Measurements from ENCODE around the gene ELMOD1.

GRCh38 chr11:107612445-107612844, 21.5 kb downstream of the ELMOD1 start:
- TF ChIP-seq, protein P1, sequence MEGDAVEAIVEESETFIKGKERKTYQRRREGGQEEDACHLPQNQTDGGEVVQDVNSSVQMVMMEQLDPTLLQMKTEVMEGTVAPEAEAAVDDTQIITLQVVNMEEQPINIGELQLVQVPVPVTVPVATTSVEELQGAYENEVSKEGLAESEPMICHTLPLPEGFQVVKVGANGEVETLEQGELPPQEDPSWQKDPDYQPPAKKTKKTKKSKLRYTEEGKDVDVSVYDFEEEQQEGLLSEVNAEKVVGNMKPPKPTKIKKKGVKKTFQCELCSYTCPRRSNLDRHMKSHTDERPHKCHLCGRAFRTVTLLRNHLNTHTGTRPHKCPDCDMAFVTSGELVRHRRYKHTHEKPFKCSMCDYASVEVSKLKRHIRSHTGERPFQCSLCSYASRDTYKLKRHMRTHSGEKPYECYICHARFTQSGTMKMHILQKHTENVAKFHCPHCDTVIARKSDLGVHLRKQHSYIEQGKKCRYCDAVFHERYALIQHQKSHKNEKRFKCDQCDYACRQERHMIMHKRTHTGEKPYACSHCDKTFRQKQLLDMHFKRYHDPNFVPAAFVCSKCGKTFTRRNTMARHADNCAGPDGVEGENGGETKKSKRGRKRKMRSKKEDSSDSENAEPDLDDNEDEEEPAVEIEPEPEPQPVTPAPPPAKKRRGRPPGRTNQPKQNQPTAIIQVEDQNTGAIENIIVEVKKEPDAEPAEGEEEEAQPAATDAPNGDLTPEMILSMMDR (IDR thresholded peaks at IDR 0.05), result no peak
- TF ChIP-seq EZH2 (IDR thresholded peaks at IDR 0.05; ENCODE audit: borderline replicate concordance, insufficient read depth, low read depth, low read length, poor library complexity, severe bottlenecking), result no peak
